ENCODE measurements around the gene TBC1D13.

Gene TBC1D13

DNA sequence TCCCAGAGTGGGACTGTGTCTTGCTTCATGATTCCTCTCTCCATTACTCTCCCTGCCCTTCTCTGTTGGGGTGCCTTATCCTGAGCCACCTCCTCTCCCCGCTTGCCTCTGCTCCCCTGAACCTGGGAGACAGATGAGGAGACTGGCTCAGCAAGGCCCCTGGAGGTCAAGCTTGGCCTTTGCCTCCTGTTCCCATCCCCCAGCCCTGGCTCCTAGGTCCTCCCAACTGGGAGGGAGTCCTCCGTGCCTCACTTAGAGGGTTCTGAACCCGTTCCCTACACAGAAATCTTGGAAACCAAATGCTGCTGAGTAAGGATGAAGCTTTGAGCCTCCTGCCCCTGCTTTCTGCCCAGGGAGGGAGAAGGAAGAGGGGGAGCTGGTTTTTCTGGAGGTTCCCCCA, 21.5 kb downstream of the TBC1D13 start:
- in situ Hi-C loops (cut with MboI; ENCODE audit: low sequenced_read_pairs, unreplicated experiment): no loop called here
- no peak for DNase-seq (ENCODE audit: low spot score)

DNA sequence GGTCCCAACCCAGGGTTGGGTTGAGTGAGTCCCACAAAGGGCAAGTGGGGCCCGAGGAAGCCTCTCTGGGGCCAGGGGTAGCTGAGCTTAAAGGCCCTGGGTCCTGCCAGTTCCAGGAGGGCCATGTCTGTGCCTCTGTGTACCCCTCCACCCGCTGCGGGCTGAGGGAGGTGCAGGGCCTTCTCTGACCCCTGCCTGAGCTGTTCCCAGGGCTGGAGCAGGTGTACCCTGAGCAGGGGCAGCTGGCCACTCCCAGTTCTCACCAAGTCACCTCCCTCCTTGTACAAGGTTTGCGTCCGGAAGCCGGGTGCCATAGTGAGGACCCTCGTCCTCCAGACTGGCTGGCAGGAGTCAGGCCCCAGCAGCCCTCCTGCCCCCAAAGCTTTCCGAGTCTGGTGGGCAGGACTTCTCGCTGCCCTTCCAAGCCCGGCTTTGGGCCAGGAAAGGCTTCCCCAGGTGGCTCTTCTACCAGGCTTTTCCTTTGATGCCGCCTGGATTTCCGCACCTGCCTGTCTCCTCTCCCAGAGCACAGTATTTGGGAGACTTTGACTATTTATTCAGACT, 22.1 kb downstream of the TBC1D13 start:
- TF ChIP-seq, protein P1, sequence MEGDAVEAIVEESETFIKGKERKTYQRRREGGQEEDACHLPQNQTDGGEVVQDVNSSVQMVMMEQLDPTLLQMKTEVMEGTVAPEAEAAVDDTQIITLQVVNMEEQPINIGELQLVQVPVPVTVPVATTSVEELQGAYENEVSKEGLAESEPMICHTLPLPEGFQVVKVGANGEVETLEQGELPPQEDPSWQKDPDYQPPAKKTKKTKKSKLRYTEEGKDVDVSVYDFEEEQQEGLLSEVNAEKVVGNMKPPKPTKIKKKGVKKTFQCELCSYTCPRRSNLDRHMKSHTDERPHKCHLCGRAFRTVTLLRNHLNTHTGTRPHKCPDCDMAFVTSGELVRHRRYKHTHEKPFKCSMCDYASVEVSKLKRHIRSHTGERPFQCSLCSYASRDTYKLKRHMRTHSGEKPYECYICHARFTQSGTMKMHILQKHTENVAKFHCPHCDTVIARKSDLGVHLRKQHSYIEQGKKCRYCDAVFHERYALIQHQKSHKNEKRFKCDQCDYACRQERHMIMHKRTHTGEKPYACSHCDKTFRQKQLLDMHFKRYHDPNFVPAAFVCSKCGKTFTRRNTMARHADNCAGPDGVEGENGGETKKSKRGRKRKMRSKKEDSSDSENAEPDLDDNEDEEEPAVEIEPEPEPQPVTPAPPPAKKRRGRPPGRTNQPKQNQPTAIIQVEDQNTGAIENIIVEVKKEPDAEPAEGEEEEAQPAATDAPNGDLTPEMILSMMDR (IDR thresholded peaks at IDR 0.05; ENCODE audit: borderline replicate concordance, control extremely low read depth, extremely low read depth, insufficient read depth, missing control alignments): no peak
- DNase-seq (ENCODE audit: low spot score): no peak

More for the DNA sequence above, 21.5 kb downstream of the TBC1D13 start:
- TF ChIP-seq, protein P1 (IDR thresholded peaks at IDR 0.05; ENCODE audit: borderline replicate concordance, control extremely low read depth, extremely low read depth, insufficient read depth, missing control alignments): no peak

DNA sequence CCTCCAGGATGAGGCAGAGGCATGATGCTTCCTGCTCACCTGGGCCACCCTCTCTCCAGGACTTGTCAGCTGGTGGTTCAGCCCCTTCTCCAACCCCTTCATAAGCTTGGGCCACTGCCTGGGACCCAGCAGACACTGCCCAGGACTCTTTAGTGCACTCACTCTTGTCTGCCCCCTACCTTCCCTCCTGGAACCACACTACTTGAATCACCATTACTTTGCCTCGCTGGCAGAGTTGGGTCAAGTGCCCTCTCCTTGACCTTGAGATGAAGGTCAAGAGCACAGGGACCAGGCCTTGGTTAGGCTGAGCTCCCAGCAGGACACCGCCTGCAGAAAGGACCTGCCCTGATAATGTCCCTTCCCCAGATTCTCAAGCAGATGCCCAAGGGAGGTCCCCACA, 22.8 kb downstream of the TBC1D13 start:
- no peak for DNase-seq (ENCODE audit: low spot score)
- in situ Hi-C loops (cut with MboI; ENCODE audit: low sequenced_read_pairs, unreplicated experiment): no loop called here
- TF ChIP-seq, protein P1 (IDR thresholded peaks at IDR 0.05; ENCODE audit: borderline replicate concordance, control extremely low read depth, extremely low read depth, insufficient read depth, missing control alignments): no peak

More for the DNA sequence above, 22.1 kb downstream of the TBC1D13 start:
- in situ Hi-C loops (cut with MboI; ENCODE audit: low sequenced_read_pairs, unreplicated experiment): no loop called here

DNA sequence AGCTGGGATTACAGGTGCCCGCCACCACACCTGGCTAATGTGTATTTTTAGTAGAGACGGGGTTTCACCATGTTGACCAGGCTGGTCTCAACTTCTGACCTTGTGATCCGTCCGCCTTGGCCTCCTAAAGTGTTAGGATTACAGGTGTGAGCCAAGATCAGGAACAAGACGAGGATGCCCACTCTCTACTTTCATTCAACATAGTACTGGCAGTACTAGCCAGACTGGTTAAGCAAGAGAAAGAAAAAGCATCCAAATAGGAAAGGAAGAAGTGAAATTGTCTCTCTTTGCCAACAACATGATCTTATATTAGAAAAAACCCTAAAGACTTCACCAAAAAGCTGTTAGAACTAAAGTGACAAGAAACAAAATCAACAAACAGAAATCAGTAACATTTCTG, 23.8 kb downstream of the TBC1D13 start:
- TF ChIP-seq, protein P1 (IDR thresholded peaks at IDR 0.05; ENCODE audit: borderline replicate concordance, control extremely low read depth, extremely low read depth, insufficient read depth, missing control alignments): no peak
- in situ Hi-C loops (cut with MboI; ENCODE audit: low sequenced_read_pairs, unreplicated experiment): no loop called here
- no peak for DNase-seq (ENCODE audit: low spot score)

DNA sequence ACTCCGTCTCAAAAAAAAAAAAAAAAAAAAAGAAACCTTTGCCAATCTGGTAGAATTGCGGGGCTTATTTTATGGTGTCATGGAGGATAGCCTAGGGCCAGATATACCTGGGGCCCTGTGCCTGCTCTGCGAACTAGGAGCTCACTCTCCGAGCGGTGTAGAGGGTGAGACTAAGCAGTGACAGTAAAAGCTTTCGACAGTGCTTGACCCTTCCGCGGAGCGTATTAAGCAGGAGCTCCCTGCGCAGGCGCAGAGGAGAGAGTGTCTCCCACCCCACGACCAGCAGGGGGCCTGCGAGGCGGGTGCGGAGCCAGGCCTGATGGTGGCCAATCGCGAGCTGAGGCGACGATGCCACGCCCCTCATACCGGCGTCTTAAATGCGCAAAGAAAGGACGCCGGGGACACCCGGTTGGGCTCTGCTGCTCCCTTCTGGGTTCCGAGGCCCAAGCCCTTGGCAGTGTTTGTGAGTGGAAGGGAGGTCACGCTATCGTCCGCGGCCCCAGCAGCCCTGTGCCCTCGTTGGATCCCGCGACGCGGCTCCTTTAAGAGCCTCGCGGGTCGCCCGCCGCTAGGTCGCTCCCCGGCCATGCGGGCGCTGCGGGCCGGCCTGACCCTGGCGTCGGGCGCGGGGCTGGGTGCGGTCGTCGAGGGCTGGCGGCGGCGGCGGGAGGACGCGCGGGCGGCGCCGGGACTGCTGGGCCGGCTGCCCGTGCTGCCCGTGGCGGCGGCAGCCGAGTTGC, 31.2 kb downstream of the TBC1D13 start, which contains the start of gene ENDOG:
Gene ENDOG, plus strand, starts transcription at position 402 of the 740 bp plus-strand sequence. Its CDS starts 185 bp downstream, at position 587.
- TF ChIP-seq, protein P1 (IDR thresholded peaks at IDR 0.05; ENCODE audit: borderline replicate concordance, control extremely low read depth, extremely low read depth, insufficient read depth, missing control alignments): peak; percentile 96
- in situ Hi-C loops (cut with MboI; ENCODE audit: low sequenced_read_pairs, unreplicated experiment): no loop called here
- peak; percentile 99 for DNase-seq (ENCODE audit: low spot score)

DNA sequence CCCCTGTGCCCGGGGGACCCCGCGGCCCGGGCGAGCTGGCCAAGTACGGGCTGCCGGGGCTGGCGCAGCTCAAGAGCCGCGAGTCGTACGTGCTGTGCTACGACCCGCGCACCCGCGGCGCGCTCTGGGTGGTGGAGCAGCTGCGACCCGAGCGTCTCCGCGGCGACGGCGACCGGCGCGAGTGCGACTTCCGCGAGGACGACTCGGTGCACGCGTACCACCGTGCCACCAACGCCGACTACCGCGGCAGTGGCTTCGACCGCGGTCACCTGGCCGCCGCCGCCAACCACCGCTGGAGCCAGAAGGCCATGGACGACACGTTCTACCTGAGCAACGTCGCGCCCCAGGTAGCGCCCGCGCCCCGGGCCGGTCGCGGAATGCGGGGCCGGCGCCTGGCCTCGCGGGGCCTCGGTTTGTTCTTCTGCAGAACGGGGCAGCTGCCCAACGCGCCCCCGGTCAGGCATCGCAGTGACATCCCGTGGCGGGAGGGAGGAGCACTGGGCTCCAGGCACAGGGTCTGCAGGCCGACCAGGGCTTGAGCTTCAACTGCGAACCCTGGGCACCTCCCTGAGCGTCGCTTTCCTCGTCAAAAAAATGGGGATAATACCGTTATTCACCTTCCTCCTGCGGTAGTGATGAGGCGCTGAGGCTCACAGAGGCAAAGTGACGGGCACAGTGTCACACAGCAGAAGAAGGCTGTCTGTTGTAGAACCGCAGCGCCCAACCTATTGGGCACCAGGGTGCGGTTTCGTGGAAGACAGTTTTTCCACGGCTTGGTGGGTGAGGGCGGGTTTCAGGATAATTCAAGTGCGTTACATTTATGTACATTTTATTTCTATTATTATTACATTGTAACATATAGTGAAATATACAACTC, 32.0 kb downstream of the TBC1D13 start:
- TF ChIP-seq, protein P1 (IDR thresholded peaks at IDR 0.05; ENCODE audit: borderline replicate concordance, control extremely low read depth, extremely low read depth, insufficient read depth, missing control alignments): no peak
- DNase-seq (ENCODE audit: low spot score): peak; percentile 71
- in situ Hi-C loops (cut with MboI; ENCODE audit: low sequenced_read_pairs, unreplicated experiment): no loop called here
